ENCODE data around the gene ZNF512. TPM values are rescaled to one million over a fixed set of nuclear protein-coding genes. Genes with fewer than 3 reads are reported as not detected.
A peak's percentile ranks its signal among the peaks of the same experiment; 100 is the strongest.

ZNF512 gene
- total and polyA plus RNA-seq, 9 of the 15 experiments (the other 6 are each of a cell fraction or from before 2014, with no cell fraction given), result 24.7 to 101 (median 65.9) TPM

DNA sequence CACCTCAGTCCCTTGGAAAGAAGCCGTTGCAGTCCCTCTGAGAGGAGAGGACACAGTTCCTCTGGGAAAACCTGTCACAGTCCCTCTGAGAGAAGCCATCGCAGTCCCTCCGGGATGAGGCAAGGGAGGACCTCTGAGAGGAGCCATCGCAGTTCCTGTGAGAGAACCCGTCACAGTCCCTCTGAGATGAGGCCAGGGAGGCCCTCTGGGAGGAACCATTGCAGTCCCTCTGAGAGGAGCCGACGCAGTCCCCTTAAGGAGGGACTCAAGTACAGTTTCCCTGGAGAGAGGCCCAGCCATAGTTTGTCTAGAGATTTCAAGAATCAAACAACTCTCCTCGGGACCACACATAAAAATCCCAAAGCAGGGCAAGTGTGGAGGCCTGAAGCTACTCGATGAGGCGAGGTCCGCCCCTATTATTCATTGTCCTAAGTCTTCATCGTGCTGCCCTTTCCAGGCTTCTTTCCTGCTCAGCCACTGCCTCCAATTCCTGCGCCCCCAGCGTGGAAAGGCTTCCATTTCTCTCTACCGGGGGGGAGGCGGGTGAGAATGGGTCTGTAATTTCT is 630 bp upstream of the ZNF512 start:
- H3K27me3 ChIP-seq (ENCODE audit: control insufficient read depth in 2 of 2, insufficient read depth in 2 of 2, low read length in 2 of 2), result no peaks in the 10 kb centered on the region
- CTCF ChIA-PET (ENCODE audit: low intra/inter-chr PET ratio), result no interaction called here
- TSS peak; percentile 84 for BruUV-seq (replicated peaks)
- TF ChIP-seq, protein P1, sequence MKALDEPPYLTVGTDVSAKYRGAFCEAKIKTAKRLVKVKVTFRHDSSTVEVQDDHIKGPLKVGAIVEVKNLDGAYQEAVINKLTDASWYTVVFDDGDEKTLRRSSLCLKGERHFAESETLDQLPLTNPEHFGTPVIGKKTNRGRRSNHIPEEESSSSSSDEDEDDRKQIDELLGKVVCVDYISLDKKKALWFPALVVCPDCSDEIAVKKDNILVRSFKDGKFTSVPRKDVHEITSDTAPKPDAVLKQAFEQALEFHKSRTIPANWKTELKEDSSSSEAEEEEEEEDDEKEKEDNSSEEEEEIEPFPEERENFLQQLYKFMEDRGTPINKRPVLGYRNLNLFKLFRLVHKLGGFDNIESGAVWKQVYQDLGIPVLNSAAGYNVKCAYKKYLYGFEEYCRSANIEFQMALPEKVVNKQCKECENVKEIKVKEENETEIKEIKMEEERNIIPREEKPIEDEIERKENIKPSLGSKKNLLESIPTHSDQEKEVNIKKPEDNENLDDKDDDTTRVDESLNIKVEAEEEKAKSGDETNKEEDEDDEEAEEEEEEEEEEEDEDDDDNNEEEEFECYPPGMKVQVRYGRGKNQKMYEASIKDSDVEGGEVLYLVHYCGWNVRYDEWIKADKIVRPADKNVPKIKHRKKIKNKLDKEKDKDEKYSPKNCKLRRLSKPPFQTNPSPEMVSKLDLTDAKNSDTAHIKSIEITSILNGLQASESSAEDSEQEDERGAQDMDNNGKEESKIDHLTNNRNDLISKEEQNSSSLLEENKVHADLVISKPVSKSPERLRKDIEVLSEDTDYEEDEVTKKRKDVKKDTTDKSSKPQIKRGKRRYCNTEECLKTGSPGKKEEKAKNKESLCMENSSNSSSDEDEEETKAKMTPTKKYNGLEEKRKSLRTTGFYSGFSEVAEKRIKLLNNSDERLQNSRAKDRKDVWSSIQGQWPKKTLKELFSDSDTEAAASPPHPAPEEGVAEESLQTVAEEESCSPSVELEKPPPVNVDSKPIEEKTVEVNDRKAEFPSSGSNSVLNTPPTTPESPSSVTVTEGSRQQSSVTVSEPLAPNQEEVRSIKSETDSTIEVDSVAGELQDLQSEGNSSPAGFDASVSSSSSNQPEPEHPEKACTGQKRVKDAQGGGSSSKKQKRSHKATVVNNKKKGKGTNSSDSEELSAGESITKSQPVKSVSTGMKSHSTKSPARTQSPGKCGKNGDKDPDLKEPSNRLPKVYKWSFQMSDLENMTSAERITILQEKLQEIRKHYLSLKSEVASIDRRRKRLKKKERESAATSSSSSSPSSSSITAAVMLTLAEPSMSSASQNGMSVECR (CRISPR knock-in tag; IDR thresholded peaks at IDR 0.05), result no peak
- TF ChIP-seq ZNF224 (CRISPR knock-in tag; IDR thresholded peaks at IDR 0.05) (no peak), ZFX (CRISPR knock-in tag; IDR thresholded peaks at IDR 0.05) (no peak), HDGF (IDR thresholded peaks at IDR 0.05) (peak; percentile 83; the same call in 1 of the 2 replicates), RFX5 (IDR thresholded peaks at IDR 0.05; ENCODE audit: low read depth, low read length) (no peak), ATF7 (IDR thresholded peaks at IDR 0.05) (peak; percentile 89), ZNF175 (CRISPR knock-in tag; IDR thresholded peaks at IDR 0.05; ENCODE audit: low read depth) (peak; percentile 7; the same call in 1 of the 2 replicates), TAF7 (tag; IDR thresholded peaks at IDR 0.05) (peak; percentile 47; the same call in 1 of the 2 replicates), TRIM24 (IDR thresholded peaks at IDR 0.05) (no peak), NR4A1 (CRISPR knock-in tag; IDR thresholded peaks at IDR 0.05) (no peak), NR4A1 (tag; IDR thresholded peaks at IDR 0.05) (no peak), POLR2AphosphoS2 (IDR thresholded peaks at IDR 0.05; ENCODE audit: low read length) (no peak), MAFG (tag; conservative IDR thresholded peaks at IDR 0.05) (no peak), NFE2L1 (tag; IDR thresholded peaks at IDR 0.05; ENCODE audit: borderline replicate concordance, low read depth) (no peak), ZEB2 (IDR thresholded peaks at IDR 0.05) (no peak), HOXB6 (CRISPR knock-in tag; IDR thresholded peaks at IDR 0.05; ENCODE audit: borderline replicate concordance) (no peak), ARNT (IDR thresholded peaks at IDR 0.05) (no peak)
- TF ChIP-seq, protein P2, sequence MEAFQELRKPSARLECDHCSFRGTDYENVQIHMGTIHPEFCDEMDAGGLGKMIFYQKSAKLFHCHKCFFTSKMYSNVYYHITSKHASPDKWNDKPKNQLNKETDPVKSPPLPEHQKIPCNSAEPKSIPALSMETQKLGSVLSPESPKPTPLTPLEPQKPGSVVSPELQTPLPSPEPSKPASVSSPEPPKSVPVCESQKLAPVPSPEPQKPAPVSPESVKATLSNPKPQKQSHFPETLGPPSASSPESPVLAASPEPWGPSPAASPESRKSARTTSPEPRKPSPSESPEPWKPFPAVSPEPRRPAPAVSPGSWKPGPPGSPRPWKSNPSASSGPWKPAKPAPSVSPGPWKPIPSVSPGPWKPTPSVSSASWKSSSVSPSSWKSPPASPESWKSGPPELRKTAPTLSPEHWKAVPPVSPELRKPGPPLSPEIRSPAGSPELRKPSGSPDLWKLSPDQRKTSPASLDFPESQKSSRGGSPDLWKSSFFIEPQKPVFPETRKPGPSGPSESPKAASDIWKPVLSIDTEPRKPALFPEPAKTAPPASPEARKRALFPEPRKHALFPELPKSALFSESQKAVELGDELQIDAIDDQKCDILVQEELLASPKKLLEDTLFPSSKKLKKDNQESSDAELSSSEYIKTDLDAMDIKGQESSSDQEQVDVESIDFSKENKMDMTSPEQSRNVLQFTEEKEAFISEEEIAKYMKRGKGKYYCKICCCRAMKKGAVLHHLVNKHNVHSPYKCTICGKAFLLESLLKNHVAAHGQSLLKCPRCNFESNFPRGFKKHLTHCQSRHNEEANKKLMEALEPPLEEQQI (IDR thresholded peaks at IDR 0.05), result no peak

More for the DNA sequence above, 630 bp upstream of the ZNF512 start:
- H2AFZ ChIP-seq (ENCODE audit: low read depth, low read length), result peak overlapping the region; percentile 98
- POLR2A ChIA-PET, result interaction anchor here (0.6 to 1.3 kb wide), 5 partner anchors 9 to 1775 kb away, joined by 3 to 7 read pairs (median 3); no protein-coding TSS in a partner anchor
- DNase-seq (ENCODE audit: extremely low read depth in 1 of 4, low spot score in 3 of 4) (peak in 2 of 4 experiments; percentile 16 to 28), ATAC-seq (0 out of 3 replicates have a peak, but pooled peaks have one; percentile 3), FAIRE-seq (no peak)
- H4K20me1 ChIP-seq (replicated peaks; ENCODE audit: control insufficient read depth, insufficient read depth, low read length), result peaks cover 10% of the 10 kb centered on the region; the same call in 1 of the 2 replicates
- 57% methylated on average over 16 of the region's 16 CpGs for WGBS (ENCODE audit: insufficient coverage, low coverage, missing lambda C conversion rate)
- H3K79me2 ChIP-seq (ENCODE audit: control insufficient read depth, insufficient read depth, low read length), result peaks cover 44% of the 10 kb centered on the region
- H3K9me3 ChIP-seq (replicated peaks; ENCODE audit: control insufficient read depth, insufficient read depth, low read depth, low read length), result 0 out of 2 replicates have a peak, but pooled peaks cover 4% of the 10 kb centered on the region
- in situ Hi-C loops (cut with MboI) (no loop called here), intact Hi-C loops (cut with micrococcal nuclease) (loop anchor here (5.0 kb wide), 3 partner anchors 45 to 175 kb away; partner anchors contain the start of genes NRBP1 and PPM1G)
- peaks cover 3% of the 10 kb centered on the region; the same call in 1 of the 3 replicates for H3K36me3 ChIP-seq (ENCODE audit: control insufficient read depth, insufficient read depth, low read length)
- peak overlapping the region; percentile 83 for H3K27ac ChIP-seq (ENCODE audit: extremely low read depth, low read depth, low read length)
- peak overlapping the region; percentile 87 for H3K4me2 ChIP-seq (ENCODE audit: insufficient read depth, low read length)
- peaks cover 13 to 43% of the 10 kb centered on the region in 2 experiments for H3K4me1 ChIP-seq (replicated peaks in 1 of 2; ENCODE audit: control insufficient read depth in 2 of 2, insufficient read depth in 2 of 2, low read length in 2 of 2)
- H3K4me3 ChIP-seq, result peak overlapping the region; percentile 54
- H3K9me1 ChIP-seq (ENCODE audit: control insufficient read depth, insufficient read depth, low read length), result no peaks in the 10 kb centered on the region
- H3K9ac ChIP-seq (ENCODE audit: insufficient read depth in 1 of 2, low read depth in 2 of 2, low read length in 2 of 2), result peak overlapping the region; percentile 66 to 84

Data from K562 (cell line).